ENCODE results near the gene SULT1A2.
"Not testable (repeated sequence)": the region's sequence is repeated elsewhere in the genome, so short reads cannot be mapped to it uniquely, and the experiment has no call there.

The SULT1A2 gene

GRCh38 chr16:28596840-28597691 is at the start of gene SULT1A2:
SULT1A2 (minus strand) TSS chr16:28597050; CDS start chr16:28595930, 1,120 bp downstream.
- DNase-seq (ENCODE audit: low spot score) = no peak

DNA sequence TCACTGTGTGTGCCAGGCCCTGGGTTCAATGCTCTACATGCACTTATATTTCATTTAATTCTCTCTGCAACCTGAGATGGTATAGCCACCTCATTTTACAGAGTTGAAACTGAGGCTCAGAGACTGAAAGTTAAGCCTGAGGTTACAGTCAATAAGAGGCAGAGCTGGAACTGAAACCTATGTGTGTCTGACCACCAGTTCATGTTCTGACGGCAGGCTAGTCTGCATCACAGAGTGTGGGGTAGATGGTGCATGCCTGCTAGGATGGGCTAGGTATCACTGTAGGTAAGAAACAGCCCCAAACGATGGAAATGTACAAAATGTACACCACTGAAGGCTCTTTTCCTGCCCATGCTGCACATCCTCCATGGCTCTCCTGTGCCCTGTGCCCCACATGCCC is 43.1 kb upstream of the SULT1A2 start:
- not testable (repeated sequence) for DNase-seq (ENCODE audit: low spot score)

DNA sequence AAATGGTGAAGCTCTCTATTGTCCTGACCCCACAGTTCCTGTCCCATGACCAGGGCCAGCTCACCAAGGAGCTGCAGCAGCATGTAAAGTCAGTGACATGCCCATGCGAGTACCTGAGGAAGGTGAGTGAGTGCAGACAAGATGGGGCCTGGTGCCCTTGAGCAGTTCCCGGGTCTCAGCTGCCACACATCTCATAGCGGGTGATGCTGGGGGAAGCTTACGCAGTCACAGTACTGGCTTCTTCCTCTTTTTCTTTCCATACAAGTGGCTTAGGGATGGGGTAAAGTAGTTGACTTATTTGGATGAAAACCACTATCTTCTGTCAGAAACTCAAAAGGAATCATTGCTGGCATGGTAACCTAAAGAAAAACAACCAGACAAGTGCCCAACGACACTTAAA is 41.5 kb upstream of the SULT1A2 start:
- DNase-seq (ENCODE audit: low spot score) = not testable (repeated sequence)

DNA sequence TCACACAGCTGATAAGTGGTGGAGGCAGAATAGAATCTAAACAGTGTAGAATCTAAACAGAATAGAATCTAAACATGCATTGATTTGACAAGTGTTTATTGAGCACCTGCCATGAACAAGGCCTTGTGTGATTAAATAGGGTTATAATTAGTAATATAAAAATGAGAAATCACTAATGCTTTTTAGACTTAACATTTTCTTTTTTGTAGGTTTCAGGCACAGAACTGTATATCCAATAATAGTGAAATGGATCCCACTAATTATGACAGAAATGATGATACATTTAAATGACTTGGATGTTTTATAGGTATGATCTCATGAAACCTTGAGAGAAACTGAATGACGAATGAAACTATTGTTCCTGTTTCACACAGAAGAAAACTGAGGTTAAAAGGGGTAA is 40.9 kb upstream of the SULT1A2 start, which contains the start of gene NPIPB8:
Gene NPIPB8 (plus strand): TSS at position 301 of the 400 bp plus-strand sequence. CDS start 296 bp downstream, outside the sequence.
- DNase-seq (ENCODE audit: low spot score) = not testable (repeated sequence)

- DNase-seq (ENCODE audit: low spot score) = not testable (repeated sequence)
These were observed 39.4 kb upstream of the SULT1A2 start for GRCh38 chr16:28636093-28636823.

DNA sequence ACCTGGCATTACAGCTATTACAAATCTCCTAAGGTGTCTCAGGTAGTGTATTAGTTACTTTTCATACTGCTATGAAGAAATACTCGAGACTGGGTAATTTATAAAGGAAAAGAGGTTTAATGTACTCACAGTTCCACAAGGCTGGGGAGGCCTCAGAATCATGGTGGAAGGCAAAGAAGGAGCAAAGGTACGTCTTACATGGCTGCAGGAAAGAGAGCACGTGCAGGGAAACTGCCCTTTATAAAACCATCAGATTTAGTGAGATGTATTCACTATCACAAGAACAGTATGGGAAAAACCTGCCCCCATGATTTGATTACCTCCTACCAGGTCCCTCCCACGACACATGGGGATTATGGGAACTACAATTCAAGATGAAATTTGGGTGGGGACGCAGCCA is 34.1 kb upstream of the SULT1A2 start:
- DNase-seq (ENCODE audit: low spot score) = not testable (repeated sequence)

GRCh38 chr16:28623172-28623711 is 26.4 kb upstream of the SULT1A2 start:
- DNase-seq (ENCODE audit: low spot score) = peak; percentile 18

DNA sequence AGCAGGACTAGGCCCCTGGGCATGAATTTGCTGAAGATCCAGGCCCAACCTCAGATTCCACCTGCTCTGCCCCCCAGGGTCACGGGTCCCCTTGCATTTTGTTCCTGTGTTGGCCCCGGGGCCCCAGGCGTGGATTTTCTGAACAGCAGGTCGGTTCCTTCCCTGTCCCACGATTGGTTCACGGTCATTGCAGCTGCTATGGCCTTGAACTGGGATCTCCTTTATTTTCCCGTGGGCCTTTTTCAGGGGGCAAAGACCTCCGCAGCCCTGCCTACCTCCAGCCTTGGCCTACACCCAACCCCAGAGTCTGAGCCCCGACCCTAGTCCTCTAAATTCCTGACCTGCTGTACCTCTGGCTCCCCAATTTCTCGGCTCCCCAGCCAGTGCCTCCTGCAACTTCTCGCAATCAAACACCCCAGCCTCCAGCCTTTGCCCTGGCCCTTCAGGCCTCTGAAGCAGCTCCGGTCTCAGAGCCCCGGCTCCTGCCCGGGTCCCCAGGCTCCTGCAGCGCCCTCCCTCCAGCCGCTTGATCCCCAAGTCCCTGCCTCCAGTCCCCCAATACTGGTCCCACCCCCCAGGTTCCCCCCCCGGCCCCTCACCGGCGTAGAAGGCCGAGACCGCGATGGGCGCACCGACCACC is 25.8 kb upstream of the SULT1A2 start:
- DNase-seq (ENCODE audit: low spot score) = not testable (repeated sequence)

- DNase-seq (ENCODE audit: low spot score) = no peak
These were observed 24.8 kb upstream of the SULT1A2 start for GRCh38 chr16:28621481-28622155.

DNA sequence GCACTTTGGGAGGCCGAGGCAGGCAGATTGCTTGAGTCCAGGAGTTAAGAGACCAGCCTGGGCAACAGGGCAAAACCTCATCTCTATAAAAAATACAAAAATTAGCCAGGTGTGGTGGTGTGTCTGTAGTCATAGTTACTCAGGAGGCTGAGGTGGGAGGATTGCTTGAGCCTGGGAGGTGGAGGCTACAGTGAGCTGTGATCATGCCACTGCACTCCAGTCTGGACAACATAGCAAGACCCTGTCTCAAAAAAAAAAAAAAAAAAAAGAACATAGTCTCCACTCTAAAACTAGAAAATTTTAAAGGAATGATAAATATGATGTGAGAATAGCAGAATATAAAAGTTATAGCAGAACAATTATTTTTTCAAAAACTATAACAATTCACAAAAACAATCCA is 23.5 kb upstream of the SULT1A2 start:
- not testable (repeated sequence) for DNase-seq (ENCODE audit: low spot score)

DNA sequence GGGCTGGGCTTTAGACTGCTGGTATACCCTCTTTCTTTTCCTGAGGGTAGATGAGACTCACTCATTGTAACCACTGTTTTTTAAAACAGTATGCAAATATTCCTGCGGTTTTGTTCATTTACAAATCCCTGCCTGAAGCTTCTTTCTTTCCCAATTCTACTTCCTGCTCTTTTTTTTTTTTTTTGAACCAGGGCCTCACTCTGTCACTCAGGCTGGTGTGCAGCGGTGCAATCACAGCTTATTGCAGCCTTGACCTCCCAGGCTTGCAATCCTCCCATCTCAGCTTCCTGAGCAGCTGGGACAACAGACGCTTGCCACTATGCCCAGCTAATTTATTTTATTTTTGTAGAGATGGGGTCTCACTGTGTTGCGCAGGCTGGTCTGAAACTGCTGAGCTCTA is 21.0 kb upstream of the SULT1A2 start:
- no peak for DNase-seq (ENCODE audit: low spot score)

DNA sequence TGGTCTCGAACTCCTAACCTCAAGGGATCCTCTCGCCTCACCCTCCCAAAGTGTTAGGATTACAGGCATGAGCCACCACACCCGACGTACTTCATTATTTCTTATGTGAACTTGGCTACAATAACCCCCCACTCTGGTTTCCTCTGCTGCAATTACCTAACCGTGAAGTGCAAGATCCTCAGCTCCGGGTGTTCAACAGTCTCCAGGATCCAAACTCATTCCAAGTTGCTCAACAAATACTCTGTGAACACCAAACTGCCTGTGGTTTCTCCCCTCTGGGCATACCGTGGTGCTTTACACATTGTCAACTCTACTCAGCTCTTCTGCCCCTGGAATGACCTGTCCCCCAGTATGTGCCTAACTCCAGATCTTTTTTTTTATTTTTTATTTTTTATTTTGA is 19.8 kb upstream of the SULT1A2 start:
- no peak for DNase-seq (ENCODE audit: low spot score)

- DNase-seq (ENCODE audit: low spot score) = not testable (repeated sequence)
These were observed 19.4 kb upstream of the SULT1A2 start for GRCh38 chr16:28616224-28616577.

GRCh38 chr16:28615486-28616223 is 18.8 kb upstream of the SULT1A2 start:
- peak; percentile 25 for DNase-seq (ENCODE audit: low spot score)

DNA sequence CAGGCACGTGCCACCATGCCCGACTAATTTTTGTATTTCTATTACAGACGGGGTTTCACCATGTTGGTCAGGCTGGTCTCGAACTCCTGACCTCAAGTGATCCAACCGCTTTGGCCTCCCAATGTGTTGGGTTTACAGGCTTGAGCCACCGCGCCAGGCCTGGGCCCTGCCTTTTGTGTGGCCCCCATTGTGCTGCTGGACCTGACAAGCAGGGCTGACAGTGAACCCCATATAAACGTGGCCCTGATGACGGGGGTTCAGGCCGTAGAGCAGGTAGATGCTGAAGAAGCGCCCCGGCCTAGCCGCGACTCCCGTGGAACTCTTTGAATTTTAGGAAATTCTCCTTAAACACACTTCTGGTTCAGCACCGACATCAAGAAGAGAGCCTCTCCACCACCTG is 17.7 kb upstream of the SULT1A2 start:
- DNase-seq (ENCODE audit: low spot score) = not testable (repeated sequence)

- not testable (repeated sequence) for DNase-seq (ENCODE audit: low spot score)
These were observed 17.1 kb upstream of the SULT1A2 start for GRCh38 chr16:28613912-28614311.

- not testable (repeated sequence) for DNase-seq (ENCODE audit: low spot score)
These were observed 15.8 kb upstream of the SULT1A2 start for GRCh38 chr16:28612359-28613280.

DNA sequence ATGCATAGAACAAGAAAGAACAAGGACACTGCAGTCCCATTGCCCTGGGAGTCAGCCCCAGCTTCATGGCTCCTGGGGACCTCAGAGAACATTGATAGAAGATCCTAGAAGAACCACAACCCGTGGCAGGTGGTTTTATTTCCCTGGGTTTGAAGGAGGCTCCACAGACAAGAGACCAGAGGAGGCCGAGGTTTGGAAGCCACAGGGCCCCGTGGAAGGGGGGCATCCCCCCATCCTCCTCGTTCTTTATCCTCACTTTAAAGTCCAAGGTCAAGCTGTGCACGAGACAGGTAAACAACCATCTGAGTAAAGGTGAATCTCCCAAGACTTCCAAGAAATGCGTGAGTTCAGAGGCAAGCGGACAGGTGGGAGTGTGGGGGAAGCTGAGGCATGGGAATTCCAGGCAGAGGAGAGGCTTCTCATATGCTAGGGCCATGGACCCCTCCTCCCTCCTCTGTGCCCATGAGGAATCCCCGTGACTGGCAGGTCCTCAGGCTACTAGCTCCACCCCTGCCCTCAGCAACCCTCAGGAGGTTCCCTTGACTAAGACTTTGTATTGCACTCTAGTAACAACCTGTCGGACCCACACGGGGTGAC is 13.8 kb upstream of the SULT1A2 start:
- DNase-seq (ENCODE audit: low spot score) = no peak
